Vagina (tissue), 2 donors: ENCODE data around the gene ITPRIP.

Experiments used
- POLR2A ChIP-seq, 2 donors: fragments of 450-650 bp; IDR thresholded peaks; one replicate each; pipeline ENCODE4 v1.6.1; 2017; ENCODE audit warnings: antibody characterized with exemption in 2 of 2, mild to moderate bottlenecking in 2 of 2, moderate library complexity in 2 of 2
- POLR2AphosphoS5 ChIP-seq, 2 donors: sonication (generic); formaldehyde crosslinking; IDR thresholded peaks; one replicate each; pipeline ENCODE4 v1.9.0; 2017; ENCODE audit warnings: antibody characterized with exemption in 2 of 2, mild to moderate bottlenecking in 2 of 2, low read depth in 1 of 2; ENCODE audit not compliant: insufficient read depth in 1 of 2
- TF ChIP-seq, protein P1 (sequence below), 3 experiments: fragments of 450-650 bp in 2 of 3; fragments of 200-600 bp in 1 of 3; sonication (generic) in 1 of 3; IDR thresholded peaks; one replicate each; pipeline ENCODE4 v1.5.1; 2017 to 2019; ENCODE audit warnings: antibody characterized with exemption in 3 of 3, mild to moderate bottlenecking in 2 of 3, moderate library complexity in 2 of 3

DNA sequence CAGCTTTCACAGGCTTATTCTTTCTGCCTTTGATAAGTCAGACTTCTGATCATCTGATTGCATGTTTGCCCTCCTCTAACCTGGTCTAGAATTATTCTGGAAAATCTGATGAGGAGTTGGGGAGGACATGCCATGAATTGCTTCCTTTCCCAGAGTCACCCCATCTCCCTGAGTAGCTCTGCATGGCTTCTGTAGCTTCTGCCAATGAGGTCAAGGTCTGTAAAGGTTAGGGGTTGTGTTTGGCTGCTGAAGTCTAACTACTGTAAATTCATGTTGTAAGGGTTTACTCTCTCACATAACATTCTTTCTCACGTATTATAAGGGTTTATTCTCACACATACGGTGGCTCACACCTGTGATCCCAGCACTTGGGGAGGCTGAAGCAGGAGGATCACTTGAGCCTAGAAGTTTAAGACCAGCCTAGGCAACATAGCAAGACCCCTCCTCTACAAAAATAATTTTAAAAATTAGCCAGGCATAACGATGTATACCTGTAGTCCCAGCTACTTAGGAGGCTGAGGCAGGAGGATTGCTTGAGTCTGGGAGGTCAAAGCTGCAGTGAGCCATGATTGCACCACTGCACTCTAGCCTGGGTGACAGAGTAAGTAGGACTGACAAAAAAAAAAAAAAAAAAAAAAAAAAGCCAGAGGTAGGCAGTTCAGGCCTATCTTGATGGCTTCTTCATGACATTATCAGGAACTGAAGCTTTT lies 58.6 kb downstream of the ITPRIP start:
- TF ChIP-seq, protein P1, sequence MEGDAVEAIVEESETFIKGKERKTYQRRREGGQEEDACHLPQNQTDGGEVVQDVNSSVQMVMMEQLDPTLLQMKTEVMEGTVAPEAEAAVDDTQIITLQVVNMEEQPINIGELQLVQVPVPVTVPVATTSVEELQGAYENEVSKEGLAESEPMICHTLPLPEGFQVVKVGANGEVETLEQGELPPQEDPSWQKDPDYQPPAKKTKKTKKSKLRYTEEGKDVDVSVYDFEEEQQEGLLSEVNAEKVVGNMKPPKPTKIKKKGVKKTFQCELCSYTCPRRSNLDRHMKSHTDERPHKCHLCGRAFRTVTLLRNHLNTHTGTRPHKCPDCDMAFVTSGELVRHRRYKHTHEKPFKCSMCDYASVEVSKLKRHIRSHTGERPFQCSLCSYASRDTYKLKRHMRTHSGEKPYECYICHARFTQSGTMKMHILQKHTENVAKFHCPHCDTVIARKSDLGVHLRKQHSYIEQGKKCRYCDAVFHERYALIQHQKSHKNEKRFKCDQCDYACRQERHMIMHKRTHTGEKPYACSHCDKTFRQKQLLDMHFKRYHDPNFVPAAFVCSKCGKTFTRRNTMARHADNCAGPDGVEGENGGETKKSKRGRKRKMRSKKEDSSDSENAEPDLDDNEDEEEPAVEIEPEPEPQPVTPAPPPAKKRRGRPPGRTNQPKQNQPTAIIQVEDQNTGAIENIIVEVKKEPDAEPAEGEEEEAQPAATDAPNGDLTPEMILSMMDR (IDR thresholded peaks at IDR 0.05) = no peak
- TF ChIP-seq POLR2A (IDR thresholded peaks at IDR 0.05) = no peak
- TF ChIP-seq POLR2AphosphoS5 (IDR thresholded peaks at IDR 0.05; ENCODE audit: insufficient read depth in 1 of 2, low read depth in 1 of 2) = no peak
